Neural cell (in vitro differentiated cells): ENCODE data around the gene AGBL1. TPM values are rescaled to one million over a fixed set of nuclear protein-coding genes. Genes with fewer than 3 reads are reported as not detected.

Experiments used
- H2AFZ ChIP-seq: fragments of 200-600, 300-800 bp; sonication (generic), shearing (Covaris generic); 2 replicates; pipeline ENCODE4 v1.6.0; 2014; ENCODE audit warnings: low read depth, mild to moderate bottlenecking, antibody characterized with exemption, low read length, moderate library complexity
- H3F3A ChIP-seq: fragments of 200-600 bp; shearing (Covaris generic); 2 replicates; pipeline ENCODE4 v1.6.1; 2016; ENCODE audit warnings: mild to moderate bottlenecking, moderate library complexity, mixed read lengths, antibody characterized with exemption, low read length; ENCODE audit not compliant: insufficient read depth, poor library complexity, severe bottlenecking
- H3K27ac ChIP-seq: fragments of 200-600, 300-800 bp; sonication (generic), shearing (Covaris generic); 2 replicates; pipeline ENCODE4 v1.5.1; 2014; ENCODE audit warnings: mild to moderate bottlenecking, low read length, moderate library complexity
- H3K27me3 ChIP-seq: fragments of 300-800, 200-600 bp; sonication (generic), shearing (Covaris generic); 2 replicates; pipeline ENCODE4 v1.6.0; 2014; ENCODE audit warnings: mild to moderate bottlenecking, low read depth, low read length, moderate library complexity; ENCODE audit not compliant: insufficient read depth
- H3K36me3 ChIP-seq: fragments of 300-800, 200-600 bp; sonication (generic), shearing (Covaris generic); 2 replicates; pipeline ENCODE4 v1.5.1; 2014; ENCODE audit warnings: mild to moderate bottlenecking, antibody characterized with exemption, low read length, moderate library complexity; ENCODE audit not compliant: insufficient read depth
- H3K4me2 ChIP-seq: fragments of 300-800, 200-600 bp; sonication (generic), shearing (Covaris generic); 2 replicates; pipeline ENCODE4 v1.6.0; 2014; ENCODE audit warnings: mild to moderate bottlenecking, low read length
- H3K4me3 ChIP-seq: fragments of 300-800, 200-600 bp; sonication (generic), shearing (Covaris generic); 2 replicates; pipeline ENCODE4 v1.5.1; 2014; ENCODE audit warnings: mild to moderate bottlenecking, low read length, moderate library complexity
- H3K79me2 ChIP-seq: fragments of 200-600 bp; shearing (Covaris generic); replicated peaks from 2 replicates; pipeline ENCODE4 v1.6.0; 2014; ENCODE audit warnings: mild to moderate bottlenecking, low read length, moderate library complexity; ENCODE audit not compliant: insufficient read depth
- H3K9ac ChIP-seq: fragments of 300-800, 200-600 bp; sonication (generic), shearing (Covaris generic); 2 replicates; pipeline ENCODE4 v1.6.1; 2016; ENCODE audit warnings: mild to moderate bottlenecking, low read length, mixed read lengths
- H3K9me2 ChIP-seq: fragments of 200-600 bp; shearing (Covaris generic); 2 replicates; pipeline ENCODE4 v1.6.1; 2016; ENCODE audit warnings: mild to moderate bottlenecking, low read length, mixed read lengths; ENCODE audit not compliant: insufficient read depth
- H3K9me3 ChIP-seq: fragments of 200-600, 300-800 bp; sonication (generic), shearing (Covaris generic); 2 replicates; pipeline ENCODE4 v1.6.1; 2016; ENCODE audit warnings: mild to moderate bottlenecking, mixed run types, low read length, moderate library complexity, mixed read lengths
- H4K20me1 ChIP-seq: fragments of 200-600 bp; shearing (Covaris generic); 2 replicates; pipeline ENCODE4 v1.6.1; 2016; ENCODE audit warnings: mild to moderate bottlenecking, mixed run types; ENCODE audit not compliant: insufficient read depth
- CTCF ChIP-seq: fragments of 450-650 bp; IDR thresholded peaks from 2 replicates; pipeline ENCODE4 v1.5.1; 2014; ENCODE audit warnings: antibody characterized with exemption, mild to moderate bottlenecking, moderate library complexity; ENCODE audit not compliant: poor library complexity, severe bottlenecking
- EP300 ChIP-seq: fragments of 450-650 bp; conservative IDR thresholded peaks from 2 replicates; pipeline ENCODE4 v1.6.1; 2014; ENCODE audit warnings: antibody characterized with exemption, mild to moderate bottlenecking, moderate library complexity; ENCODE audit not compliant: poor library complexity, severe bottlenecking
- EZH2 ChIP-seq: fragments of 200-600, 300-800 bp; shearing (Covaris generic), sonication (generic); IDR thresholded peaks from 2 replicates; pipeline ENCODE4 v1.6.1; 2014; ENCODE audit warnings: antibody characterized with exemption, low read length, borderline replicate concordance, mild to moderate bottlenecking; ENCODE audit not compliant: insufficient read depth, poor library complexity, severe bottlenecking
- MXI1 ChIP-seq: fragments of 450-650 bp; conservative IDR thresholded peaks from 2 replicates; pipeline ENCODE4 v1.6.1; 2014; ENCODE audit warnings: antibody characterized with exemption, mild to moderate bottlenecking; ENCODE audit not compliant: poor library complexity, severe bottlenecking
- POLR2AphosphoS5 ChIP-seq: IDR thresholded peaks from 2 replicates; pipeline ENCODE4 v1.6.1; 2012
- REST ChIP-seq: IDR thresholded peaks from 2 replicates; pipeline ENCODE4 v1.6.1; 2012; ENCODE audit warnings: borderline replicate concordance
- polyA plus RNA-seq: library from polyadenylated mRNA; depleted of rRNA; stranded (reverse); fragments of >200 nt; gene quantifications from 2 replicates; pipeline ENCODE4 v1.2.3, GENCODE V29; 2014

Gene AGBL1
- polyA plus RNA-seq, 1 donor from 2014 or later = 0.12 TPM

- TF ChIP-seq CTCF = no peak
- TF ChIP-seq EP300 = no peak
- no peak for TF ChIP-seq POLR2AphosphoS5
- no peak for TF ChIP-seq REST
- TF ChIP-seq MXI1 = no peak
- no peak for TF ChIP-seq EZH2
- H2AFZ ChIP-seq = no peak overlapping the region
- H3F3A ChIP-seq = no peaks in the 10 kb centered on the region
- no peaks in the 10 kb centered on the region for H3K9me2 ChIP-seq
- no peaks in the 10 kb centered on the region for H3K9me3 ChIP-seq
- no peaks in the 10 kb centered on the region for H3K79me2 ChIP-seq
- no peak overlapping the region for H3K27ac ChIP-seq
- no peak overlapping the region for H3K4me2 ChIP-seq
- H4K20me1 ChIP-seq = no peaks in the 10 kb centered on the region
- H3K4me3 ChIP-seq = no peak overlapping the region
- no peaks in the 10 kb centered on the region for H3K27me3 ChIP-seq
- no peak overlapping the region for H3K9ac ChIP-seq
- H3K36me3 ChIP-seq = no peaks in the 10 kb centered on the region
Observed at GRCh38 chr15:86676002-86676401, 596.3 kb downstream of the AGBL1 start.

- Histone ChIP-seq H3K9me3 (no peaks in the 10 kb centered on the region), H3K79me2 (no peaks in the 10 kb centered on the region), H3K9ac (no peak overlapping the region), H3K4me2 (no peak overlapping the region), H4K20me1 (no peaks in the 10 kb centered on the region), H3K27me3 (no peaks in the 10 kb centered on the region), H3K4me3 (no peak overlapping the region), H3K27ac (no peak overlapping the region), H3K36me3 (no peaks in the 10 kb centered on the region), H2AFZ (no peak overlapping the region), H3K9me2 (no peaks in the 10 kb centered on the region), H3F3A (no peaks in the 10 kb centered on the region)
- TF ChIP-seq REST (peak; percentile 62), EZH2 (no peak)
Observed at GRCh38 chr15:86677278-86677677, 597.6 kb downstream of the AGBL1 start.
